Tibial nerve (tissue), 4 donors: ENCODE results near the gene PARP3. TPM values are rescaled to one million over a fixed set of nuclear protein-coding genes. Genes with fewer than 3 reads are reported as not detected.
"Not testable (repeated sequence)": the region's sequence is repeated elsewhere in the genome, so short reads cannot be mapped to it uniquely, and the experiment has no call there.

Experiments used
- DNase-seq, 2 donors: peaks; one replicate each; pipeline ENCODE4 v3.0.0-alpha.2; 2019; ENCODE audit warnings: low spot score in 2 of 2
- H3K27ac ChIP-seq, 4 donors: fragments of 200-600 bp; sonication (generic) in 3 of 4; one replicate each; pipeline ENCODE4 v1.5.1; 2017 to 2019; ENCODE audit warnings: mild to moderate bottlenecking in 1 of 4
- H3K27me3 ChIP-seq, 2 donors: fragments of 200-600 bp; sonication (generic) in 1 of 2; one replicate each; pipeline versions ENCODE4 v1.5.1 to v1.6.0; 2017 to 2019
- H3K36me3 ChIP-seq, 3 donors: fragments of 200-600 bp; sonication (generic); one replicate each; pipeline ENCODE4 v1.5.1; 2018 to 2019
- H3K4me1 ChIP-seq, 4 donors: fragments of 200-600 bp; sonication (generic) in 3 of 4; one replicate each; pipeline ENCODE4 v1.5.1; 2017 to 2019
- H3K4me3 ChIP-seq, 4 donors: fragments of 200-600 bp; sonication (generic) in 3 of 4; one replicate each; pipeline ENCODE4 v1.5.1; 2017 to 2019; ENCODE audit warnings: mild to moderate bottlenecking in 1 of 4, moderate library complexity in 1 of 4
- H3K9me3 ChIP-seq, 4 donors: fragments of 200-600 bp; sonication (generic) in 3 of 4; one replicate each; pipeline ENCODE4 v1.5.1; 2017 to 2019
- CTCF ChIP-seq, 5 experiments: fragments of 200-600 bp in 3 of 5; fragments of 450-650 bp in 2 of 5; sonication (generic) in 3 of 5; IDR thresholded peaks; one replicate each; pipeline ENCODE4 v1.5.1; 2016 to 2019; ENCODE audit warnings: antibody characterized with exemption in 5 of 5, mild to moderate bottlenecking in 3 of 5, moderate library complexity in 2 of 5
- EP300 ChIP-seq, 2 donors: sonication (generic); formaldehyde crosslinking; IDR thresholded peaks; one replicate each; pipeline ENCODE4 v1.6.1; 2017; ENCODE audit warnings: antibody characterized with exemption in 2 of 2, mild to moderate bottlenecking in 1 of 2
- POLR2A ChIP-seq, 2 donors: fragments of 450-650 bp; IDR thresholded peaks; one replicate each; pipeline ENCODE4 v1.6.1; 2017; ENCODE audit warnings: antibody characterized with exemption in 2 of 2, mild to moderate bottlenecking in 2 of 2, moderate library complexity in 2 of 2
- WGBS, 2 donors: methylation state at CpG; one replicate each; pipeline ENCODE4 v1.1.5; 2018; 5-methylcytosine and 5-hydroxymethylcytosine counted together
- total RNA-seq, 4 donors: library from RNA; depleted of rRNA; stranded (reverse); fragments of >200 nt; gene quantifications; one replicate each; pipeline ENCODE4 v1.1.0, GENCODE V29; 2016

PARP3 gene
- total RNA-seq, 4 donors from 2014 or later: 19.9 to 55.9 (median 40.6) TPM

- Histone ChIP-seq H3K27ac (peak overlapping the region in 2 of 4 donors; percentile 23 to 65), H3K4me3 (no peak overlapping the region), H3K9me3 (no peaks in the 10 kb centered on the region), H3K4me1 (peaks cover 0 to 40% (median 18%) of the 10 kb centered on the region in 4 donors), H3K27me3 (no peaks in the 10 kb centered on the region), H3K36me3 (peaks cover 0 to 50% (median 0%) of the 10 kb centered on the region in 3 donors)
- TF ChIP-seq CTCF (IDR thresholded peaks at IDR 0.05) (no peak), EP300 (IDR thresholded peaks at IDR 0.05) (no peak), POLR2A (IDR thresholded peaks at IDR 0.05) (no peak)
- WGBS, 2 donors: 84 to 85% methylated on average over 9 to 12 of the region's 12 CpGs
- no peak for DNase-seq
These were observed 44.1 kb downstream of the PARP3 start for GRCh38 chr3:51986010-51986947.

- Histone ChIP-seq H3K27me3 (no peaks in the 10 kb centered on the region), H3K27ac (peak overlapping the region in 1 of 4 donors; percentile 65), H3K9me3 (no peaks in the 10 kb centered on the region), H3K4me1 (peaks cover 0 to 35% (median 12%) of the 10 kb centered on the region in 4 donors), H3K4me3 (no peak overlapping the region), H3K36me3 (peaks cover 0 to 63% (median 0%) of the 10 kb centered on the region in 3 donors)
- no peak for TF ChIP-seq CTCF (IDR thresholded peaks at IDR 0.05)
- TF ChIP-seq EP300 (IDR thresholded peaks at IDR 0.05): no peak
- TF ChIP-seq POLR2A (IDR thresholded peaks at IDR 0.05): no peak
- no peak for DNase-seq
- 66 to 86% methylated on average over 7 of the region's 7 CpGs for WGBS, 2 donors
These were observed 45.4 kb downstream of the PARP3 start for GRCh38 chr3:51987568-51987967.

GRCh38 chr3:51988286-51989146, 46.4 kb downstream of the PARP3 start:
- Histone ChIP-seq H3K9me3 (no peaks in the 10 kb centered on the region), H3K4me1 (peaks cover 0 to 41% (median 10%) of the 10 kb centered on the region in 4 donors), H3K36me3 (peaks cover 0 to 72% (median 0%) of the 10 kb centered on the region in 3 donors), H3K27ac (peak overlapping the region in 2 of 4 donors; percentile 0 to 11), H3K27me3 (no peaks in the 10 kb centered on the region), H3K4me3 (no peak overlapping the region)
- WGBS, 2 donors: 72 to 77% methylated on average over 15 of the region's 15 CpGs
- TF ChIP-seq POLR2A (IDR thresholded peaks at IDR 0.05): no peak
- TF ChIP-seq CTCF (IDR thresholded peaks at IDR 0.05): no peak
- no peak for TF ChIP-seq EP300 (IDR thresholded peaks at IDR 0.05)
- DNase-seq: no peak

GRCh38 chr3:51990501-51990971, 48.4 kb downstream of the PARP3 start:
- not testable (repeated sequence) for H3K27me3 ChIP-seq, DNase-seq, H3K4me3 ChIP-seq, H3K27ac ChIP-seq, H3K9me3 ChIP-seq
- peaks cover 0 to 42% (median 16%) of the 10 kb centered on the region in 4 donors for H3K4me1 ChIP-seq
- WGBS, 2 donors: 87 to 88% methylated on average over 21 to 26 of the region's 38 CpGs
- peaks cover 0 to 81% (median 6%) of the 10 kb centered on the region in 3 donors for H3K36me3 ChIP-seq

- H3K27me3 ChIP-seq: no peaks in the 10 kb centered on the region
- no peak for DNase-seq
- no peaks in the 10 kb centered on the region for H3K9me3 ChIP-seq
- no peak overlapping the region for H3K4me3 ChIP-seq
- TF ChIP-seq CTCF (IDR thresholded peaks at IDR 0.05) (no peak), EP300 (IDR thresholded peaks at IDR 0.05) (no peak), POLR2A (IDR thresholded peaks at IDR 0.05) (no peak)
- no peak overlapping the region for H3K27ac ChIP-seq
- 73 to 84% methylated on average over 3 of the region's 3 CpGs for WGBS, 2 donors
- H3K4me1 ChIP-seq: peaks cover 0 to 46% (median 18%) of the 10 kb centered on the region in 4 donors
- peaks cover 0 to 66% (median 6%) of the 10 kb centered on the region in 3 donors for H3K36me3 ChIP-seq
These were observed 50.0 kb downstream of the PARP3 start for GRCh38 chr3:51992017-51992682.

- H3K27ac ChIP-seq, DNase-seq, H3K4me3 ChIP-seq, H3K9me3 ChIP-seq, H3K27me3 ChIP-seq: not testable (repeated sequence)
- H3K4me1 ChIP-seq: peaks cover 0 to 46% (median 18%) of the 10 kb centered on the region in 4 donors
- H3K36me3 ChIP-seq: peaks cover 0 to 57% (median 6%) of the 10 kb centered on the region in 3 donors
- 67 to 77% methylated on average over 4 to 13 of the region's 13 CpGs for WGBS, 2 donors
These were observed 51.5 kb downstream of the PARP3 start for GRCh38 chr3:51993657-51994056.
